BJ (cell line): ENCODE data around the gene KLF11. TPM values are rescaled to one million over a fixed set of nuclear protein-coding genes. Genes with fewer than 3 reads are reported as not detected.

ENCODE experiments used
- CTCF ChIA-PET: fragments of 350-600 bp; formaldehyde crosslinking; extraction: SDS; loops from one replicate; lab custom pipeline; 2021; ENCODE audit warnings: antibody characterized with exemption, inconsistent platforms; lab: Yijun Ruan, JAX
- POLR2A ChIA-PET: fragments of 300-600 bp; sonication (Branson Sonifier 250); formaldehyde crosslinking; extraction: SDS; loops from one replicate; lab custom pipeline; 2021; ENCODE audit warnings: antibody characterized with exemption; lab: Charles Lee
- DNase-seq: peaks from one replicate; pipeline ENCODE4 v3.0.0-alpha.2; 2011; ENCODE audit warnings: low read depth
- H3K27me3 ChIP-seq: 2 replicates; pipeline ENCODE4 v1.6.0; 2011; ENCODE audit warnings: low read length; ENCODE audit not compliant: control insufficient read depth, insufficient read depth
- H3K36me3 ChIP-seq: 2 replicates; pipeline ENCODE4 v1.5.1; 2011; ENCODE audit warnings: low read length; ENCODE audit not compliant: control insufficient read depth, insufficient read depth
- H3K4me3 ChIP-seq: 2 replicates; pipeline ENCODE4 v1.5.1; 2011; ENCODE audit warnings: low read depth, mild to moderate bottlenecking, control low read depth, low read length
- polyA plus RNA-seq: library from polyadenylated mRNA; depleted of rRNA; stranded (reverse); fragments of >200 nt; gene quantifications from 2 replicates; pipeline ENCODE4 v1.2.3, GENCODE V29; 2011
- TF ChIP-seq, protein P1 (sequence below): IDR thresholded peaks from 2 replicates; pipeline ENCODE4 v1.5.1; 2011; ENCODE audit warnings: low read depth, mild to moderate bottlenecking, control low read depth, inconsistent platforms, low read length, moderate library complexity; ENCODE audit not compliant: insufficient read depth

KLF11 gene
- polyA plus RNA-seq, 1 experiment = 21.7 TPM

DNA sequence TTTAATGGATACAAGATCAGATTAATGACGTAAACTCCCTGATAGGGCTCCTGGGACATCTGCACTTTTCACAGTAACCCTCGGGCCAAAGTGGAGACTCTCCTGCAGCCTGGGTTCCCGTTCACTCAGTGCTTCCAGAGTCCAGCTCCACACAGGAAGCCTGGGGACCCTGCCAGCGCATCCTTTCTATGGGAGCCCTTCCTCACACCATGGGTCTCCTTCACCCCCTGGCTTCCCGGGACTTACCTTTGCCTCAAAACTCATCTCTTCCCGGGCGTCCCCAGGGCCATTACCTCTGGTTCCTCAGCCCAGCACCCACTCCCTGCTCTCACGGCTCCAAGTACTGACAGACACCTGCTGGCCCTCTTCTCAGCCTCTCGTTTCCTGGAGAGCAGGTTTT is 40.7 kb upstream of the KLF11 start:
- CTCF ChIA-PET = interaction anchor here (1.3 kb wide), 1 partner anchor 19 kb away, joined by 3 read pairs; no protein-coding TSS in a partner anchor
- no peaks in the 10 kb centered on the region for H3K36me3 ChIP-seq
- POLR2A ChIA-PET = no interaction called here
- H3K4me3 ChIP-seq = no peak overlapping the region
- no peaks in the 10 kb centered on the region for H3K27me3 ChIP-seq
- DNase-seq = no peak
- TF ChIP-seq, protein P1, sequence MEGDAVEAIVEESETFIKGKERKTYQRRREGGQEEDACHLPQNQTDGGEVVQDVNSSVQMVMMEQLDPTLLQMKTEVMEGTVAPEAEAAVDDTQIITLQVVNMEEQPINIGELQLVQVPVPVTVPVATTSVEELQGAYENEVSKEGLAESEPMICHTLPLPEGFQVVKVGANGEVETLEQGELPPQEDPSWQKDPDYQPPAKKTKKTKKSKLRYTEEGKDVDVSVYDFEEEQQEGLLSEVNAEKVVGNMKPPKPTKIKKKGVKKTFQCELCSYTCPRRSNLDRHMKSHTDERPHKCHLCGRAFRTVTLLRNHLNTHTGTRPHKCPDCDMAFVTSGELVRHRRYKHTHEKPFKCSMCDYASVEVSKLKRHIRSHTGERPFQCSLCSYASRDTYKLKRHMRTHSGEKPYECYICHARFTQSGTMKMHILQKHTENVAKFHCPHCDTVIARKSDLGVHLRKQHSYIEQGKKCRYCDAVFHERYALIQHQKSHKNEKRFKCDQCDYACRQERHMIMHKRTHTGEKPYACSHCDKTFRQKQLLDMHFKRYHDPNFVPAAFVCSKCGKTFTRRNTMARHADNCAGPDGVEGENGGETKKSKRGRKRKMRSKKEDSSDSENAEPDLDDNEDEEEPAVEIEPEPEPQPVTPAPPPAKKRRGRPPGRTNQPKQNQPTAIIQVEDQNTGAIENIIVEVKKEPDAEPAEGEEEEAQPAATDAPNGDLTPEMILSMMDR = no peak

DNA sequence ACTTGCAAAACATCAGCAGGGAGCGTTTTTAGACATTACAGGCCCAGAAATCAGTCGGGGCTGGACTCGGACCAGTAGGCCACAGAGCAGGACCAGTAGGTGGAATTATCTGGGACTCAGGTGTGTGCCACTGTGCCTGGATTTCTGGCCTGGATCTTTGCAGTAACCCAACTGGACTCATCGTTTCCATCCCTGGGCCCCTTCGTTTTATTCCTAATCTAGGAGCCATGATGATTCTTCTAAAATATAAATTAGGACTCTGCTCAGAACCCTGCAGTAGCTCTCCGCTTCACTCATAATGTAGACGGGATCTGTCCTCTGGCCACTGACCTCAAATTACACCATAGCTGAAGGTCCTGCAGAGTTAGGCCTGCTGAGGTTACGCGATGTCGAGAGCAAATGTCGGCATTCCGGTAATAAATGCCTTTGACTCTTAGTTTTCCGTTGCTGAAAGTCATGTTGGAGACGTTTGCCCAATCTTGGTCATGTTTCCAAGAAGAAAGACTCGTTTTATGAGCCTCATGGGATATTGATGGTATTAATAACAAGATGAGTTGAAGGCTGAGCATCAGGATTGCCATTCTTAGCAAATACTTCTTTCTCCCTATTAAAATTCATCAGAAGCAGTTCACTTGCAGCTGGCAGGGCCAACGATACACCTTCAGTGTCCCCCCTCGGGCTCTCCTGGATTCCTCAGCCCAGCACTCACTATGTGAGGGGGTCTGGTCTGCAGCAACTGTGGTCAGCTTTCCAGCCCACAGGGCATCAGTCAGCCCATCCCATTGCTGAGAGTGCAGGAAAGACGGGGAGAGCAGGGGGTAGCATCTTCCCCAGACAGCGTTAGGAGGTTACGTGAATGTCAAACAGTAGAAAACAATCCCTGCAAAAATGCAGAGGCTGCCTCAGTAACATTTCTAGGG is 39.9 kb upstream of the KLF11 start:
- ChIA-PET POLR2A (no interaction called here), CTCF (interaction anchor here (1.3 kb wide), 1 partner anchor 19 kb away, joined by 3 read pairs; no protein-coding TSS in a partner anchor)
- DNase-seq = no peak
- TF ChIP-seq, protein P1 = no peak
- Histone ChIP-seq H3K27me3 (no peaks in the 10 kb centered on the region), H3K36me3 (no peaks in the 10 kb centered on the region), H3K4me3 (no peak overlapping the region)

DNA sequence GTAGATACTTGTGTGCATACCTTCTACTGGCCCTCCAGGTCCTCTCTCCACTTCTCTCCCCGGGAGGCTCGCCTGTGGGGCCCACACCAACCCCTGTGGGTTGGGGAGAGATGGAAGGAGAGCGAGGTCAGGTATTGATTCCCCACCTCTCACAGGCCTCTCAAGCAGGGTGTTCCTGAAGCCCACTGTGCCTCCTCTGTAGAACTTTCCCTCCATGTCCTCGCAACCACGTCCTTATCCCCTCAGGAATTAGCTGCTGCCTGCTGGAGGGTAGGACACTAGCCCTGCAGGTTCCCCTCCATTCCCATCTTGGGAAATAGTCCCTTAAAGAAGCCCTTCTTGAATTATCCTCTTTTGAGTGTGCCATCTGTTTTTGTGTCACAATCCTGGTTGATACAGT is 38.9 kb upstream of the KLF11 start:
- Histone ChIP-seq H3K4me3 (no peak overlapping the region), H3K27me3 (no peaks in the 10 kb centered on the region), H3K36me3 (no peaks in the 10 kb centered on the region)
- TF ChIP-seq, protein P1 = no peak
- ChIA-PET CTCF (no interaction called here), POLR2A (no interaction called here)
- DNase-seq = no peak

DNA sequence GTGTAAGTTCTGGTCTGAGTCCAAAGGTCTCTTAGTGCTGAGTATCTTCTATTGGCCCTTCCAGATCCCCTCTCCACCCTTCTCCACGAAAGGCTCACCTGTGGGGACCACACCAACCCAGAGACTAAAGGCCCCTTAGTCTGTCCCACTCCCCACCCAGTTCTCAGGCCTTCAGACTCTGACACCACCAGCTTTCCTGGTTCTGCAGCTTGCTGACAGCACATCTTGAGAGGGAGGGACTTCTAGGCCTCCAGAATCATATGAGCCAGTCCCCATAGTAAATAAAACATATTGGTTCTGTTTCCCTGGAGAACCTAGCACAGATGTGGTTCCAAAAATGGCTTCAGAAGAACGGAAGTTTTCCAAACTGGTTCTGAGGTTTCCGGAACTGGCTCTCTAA is 38.5 kb upstream of the KLF11 start:
- ChIA-PET CTCF (interaction anchor here (0.9 to 1.6 kb wide), 2 partner anchors 9 to 20 kb away, joined by 3 to 5 read pairs; no protein-coding TSS in a partner anchor), POLR2A (no interaction called here)
- H3K4me3 ChIP-seq = no peak overlapping the region
- DNase-seq = no peak
- TF ChIP-seq, protein P1 = no peak
- no peaks in the 10 kb centered on the region for H3K27me3 ChIP-seq
- H3K36me3 ChIP-seq = no peaks in the 10 kb centered on the region

DNA sequence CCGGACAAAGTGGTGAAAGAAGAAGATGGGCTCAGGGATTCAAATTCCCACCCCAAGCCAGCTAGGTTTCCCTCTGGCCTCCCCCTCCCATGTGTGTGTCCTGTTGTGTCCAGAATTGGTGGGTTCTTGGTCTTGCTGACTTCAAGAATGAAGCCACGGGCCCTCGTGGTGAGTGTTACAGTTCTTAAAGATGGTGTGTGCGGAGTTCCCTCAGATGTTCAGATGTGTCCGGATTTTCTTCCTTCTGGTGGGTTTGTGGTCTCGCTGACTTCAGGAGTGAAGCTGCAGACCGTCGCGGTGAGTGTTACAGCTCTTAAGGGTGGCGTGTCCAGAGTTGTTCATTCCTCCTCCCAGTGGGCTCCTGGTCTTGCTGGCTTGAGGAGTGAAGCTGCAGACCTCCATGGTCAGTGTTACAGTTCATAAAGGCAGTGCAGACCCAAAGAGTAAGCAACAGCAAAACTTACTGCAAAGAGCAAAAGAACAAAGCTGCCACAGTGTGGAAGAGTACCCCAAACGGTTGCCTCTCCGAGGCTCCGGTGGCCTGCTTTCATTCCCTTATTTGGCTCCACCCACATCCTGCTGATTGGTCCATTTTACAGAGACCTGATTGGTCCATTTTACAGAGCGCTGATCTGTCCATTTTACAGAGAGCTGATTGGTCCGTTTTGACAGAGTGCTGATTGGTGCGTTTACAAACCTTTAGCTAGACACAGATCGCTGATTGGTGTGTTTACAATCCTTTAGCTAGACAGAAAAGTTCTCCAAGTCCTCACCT is 37.7 kb upstream of the KLF11 start:
- H3K36me3 ChIP-seq = no peaks in the 10 kb centered on the region
- H3K27me3 ChIP-seq = no peaks in the 10 kb centered on the region
- no peak overlapping the region for H3K4me3 ChIP-seq
- TF ChIP-seq, protein P1 = no peak
- ChIA-PET CTCF (interaction anchor here (0.8 to 1.6 kb wide), 3 partner anchors 10 to 205 kb away, joined by 3 to 5 read pairs (median 3); no protein-coding TSS in a partner anchor), POLR2A (interaction anchor here (0.6 kb wide), 1 partner anchor 463 kb away, joined by 3 read pairs; no protein-coding TSS in a partner anchor)
- DNase-seq = no peak
